ENCODE results near the gene SCYL1. TPM values are rescaled to one million over a fixed set of nuclear protein-coding genes. Genes with fewer than 3 reads are reported as not detected.

The SCYL1 gene
- total RNA-seq, 1 experiment from 2014 or later, result 54.7 TPM

GRCh38 chr11:65585396-65586246 lies 60.7 kb downstream of the SCYL1 start:
- no peak for DNase-seq
- no peaks in the 10 kb centered on the region for H3K4me1 ChIP-seq (ENCODE audit: insufficient read depth, low read length)
- WGBS (ENCODE audit: extremely low coverage, insufficient read length, low lambda C conversion rate), result no CpG with 5 or more reads among the region's 51 CpGs
- no peak overlapping the region for H3T11ph ChIP-seq (ENCODE audit: low read length)
- H3K18ac ChIP-seq (ENCODE audit: insufficient read length, low read depth, low read length), result no peak overlapping the region
- H2BK5ac ChIP-seq (ENCODE audit: insufficient read length, low read length), result no peak overlapping the region
- H2BK12ac ChIP-seq (ENCODE audit: insufficient read length, low read depth, low read length), result no peak overlapping the region
- no peak overlapping the region for H3K14ac ChIP-seq (ENCODE audit: insufficient read depth, low read length)
- no peak overlapping the region for H3K4me2 ChIP-seq (ENCODE audit: insufficient read depth, insufficient read length, low read length)
- no peak overlapping the region for H2BK20ac ChIP-seq (ENCODE audit: low read depth, low read length, poor library complexity, severe bottlenecking)
- no peak overlapping the region for H2BK15ac ChIP-seq (ENCODE audit: low read depth, low read length)
- no peak overlapping the region for H3K9ac ChIP-seq (ENCODE audit: extremely low read depth, insufficient read length, low read length)
- Mint-ChIP-seq H3K4me3 (no peak overlapping the region), H3K27me3 (ENCODE audit: low read depth) (peaks cover 13% of the 10 kb centered on the region), H3K27ac (peak overlapping the region in 1 of 3 experiments; percentile 57; a peak in 1 of 7 replicates), H3K36me3 (ENCODE audit: insufficient read depth in 1 of 3, low read depth in 3 of 3) (peaks cover 0 to 3% (median 3%) of the 10 kb centered on the region in 3 experiments; a peak in 3 of 7 replicates), H3K4me1 (peaks cover 0 to 28% of the 10 kb centered on the region in 2 experiments; a peak in 2 of 4 replicates), H3K9me3 (no peaks in the 10 kb centered on the region)
- no peak overlapping the region for H2BK120ac ChIP-seq (ENCODE audit: low read depth, low read length, poor library complexity, severe bottlenecking)
- no peak overlapping the region for H4K5ac ChIP-seq (ENCODE audit: insufficient read length, low read depth, low read length)
- no peak overlapping the region for H4K8ac ChIP-seq (replicated peaks; ENCODE audit: insufficient read length, low read depth, low read length)
- H3K23ac ChIP-seq (ENCODE audit: insufficient read length, low read depth, low read length), result no peak overlapping the region
- H2AFZ ChIP-seq (ENCODE audit: low read length), result no peak overlapping the region
- H3K4ac ChIP-seq (ENCODE audit: low read depth, low read length), result no peak overlapping the region
- no peaks in the 10 kb centered on the region for H3K79me2 ChIP-seq (ENCODE audit: insufficient read depth, low read length)
- no peaks in the 10 kb centered on the region for H3K79me1 ChIP-seq (ENCODE audit: insufficient read depth, low read depth, low read length, poor library complexity, severe bottlenecking)
- no peak overlapping the region for H3K27ac ChIP-seq (ENCODE audit: insufficient read length, low read depth, low read length)
- no peaks in the 10 kb centered on the region; the same call in 1 of the 2 replicates for H3K27me3 ChIP-seq (ENCODE audit: insufficient read depth, low read length)
- no peak overlapping the region for H3K56ac ChIP-seq (ENCODE audit: insufficient read length, low read depth, low read length)
- H4K91ac ChIP-seq (ENCODE audit: insufficient read length, low read depth, low read length), result no peak overlapping the region
- no peaks in the 10 kb centered on the region for H3K23me2 ChIP-seq (ENCODE audit: insufficient read length, low read depth, low read length, poor library complexity, severe bottlenecking)
- no peaks in the 10 kb centered on the region for H4K20me1 ChIP-seq (ENCODE audit: control insufficient read depth, insufficient read depth, insufficient read length)
- H3K9me3 ChIP-seq (ENCODE audit: control insufficient read depth, low read depth, low read length), result no peaks in the 10 kb centered on the region
- H2AK5ac ChIP-seq (ENCODE audit: insufficient read length, low read length), result no peak overlapping the region
- no peak for TF ChIP-seq CTCF (conservative IDR thresholded peaks at IDR 0.05)
